ENCODE data around the gene TDP2. TPM values are rescaled to one million over a fixed set of nuclear protein-coding genes. Genes with fewer than 3 reads are reported as not detected.

The TDP2 gene
- total and polyA plus RNA-seq, 2 donors (not counting 1 experiment from before 2014, with no cell fraction given) = 19.4 to 63.5 TPM

- TF ChIP-seq EZH2 (IDR thresholded peaks at IDR 0.05; ENCODE audit: borderline replicate concordance, insufficient read depth, low read depth, low read length, poor library complexity, severe bottlenecking) (no peak), CTCF (IDR thresholded peaks at IDR 0.05) (no peak)
- Histone ChIP-seq H3K27me3 (replicated peaks in 1 of 4; ENCODE audit: control extremely low read depth in 1 of 4, control insufficient read depth in 3 of 4, insufficient read depth in 4 of 4, low read length in 3 of 4) (peaks cover 0 to 6% (median 2%) of the 10 kb centered on the region in 4 experiments), H2AFZ (ENCODE audit: insufficient read depth, low read depth, low read length, poor library complexity, severe bottlenecking) (no peak overlapping the region), H4K20me1 (ENCODE audit: control insufficient read depth, insufficient read depth, low read length, poor library complexity, severe bottlenecking) (no peaks in the 10 kb centered on the region), H3K79me2 (ENCODE audit: control insufficient read depth, insufficient read depth, low read length) (no peaks in the 10 kb centered on the region), H3K36me3 (replicated peaks in 1 of 2; ENCODE audit: control extremely low read depth in 1 of 2, control insufficient read depth in 1 of 2, extremely low read depth in 1 of 2, insufficient read depth in 2 of 2, low read length in 1 of 2) (no peaks in the 10 kb centered on the region), H3K27ac (ENCODE audit: low read length in 2 of 2) (no peak overlapping the region), H3K4me3 (ENCODE audit: control extremely low read depth in 1 of 5, extremely low read depth in 1 of 5, insufficient read depth in 1 of 5, low read depth in 2 of 5, low read length in 4 of 5) (no peak overlapping the region), H3K4me2 (replicated peaks; ENCODE audit: low read depth, low read length, poor library complexity, severe bottlenecking) (no peak overlapping the region), H3K9me3 (ENCODE audit: control extremely low read depth in 1 of 3, control insufficient read depth in 2 of 3, insufficient read depth in 1 of 3, low read length in 2 of 3) (peaks cover 2 to 6% (median 3%) of the 10 kb centered on the region in 3 donors), H3K9ac (ENCODE audit: low read length) (no peak overlapping the region), H3K4me1 (ENCODE audit: control insufficient read depth in 2 of 2, insufficient read depth in 2 of 2, low read length in 2 of 2) (peaks cover 0 to under 1% of the 10 kb centered on the region in 2 donors)
- POLR2A ChIA-PET = no interaction called here
- Mint-ChIP-seq H3K4me1 (peaks cover under 1% of the 10 kb centered on the region), H3K27ac (no peak overlapping the region), H3K4me3 (no peak overlapping the region), H3K27me3 (peaks cover 6% of the 10 kb centered on the region), H3K9me3 (ENCODE audit: insufficient read depth) (peaks cover 4% of the 10 kb centered on the region)
- CTCF ChIA-PET = no interaction called here
- intact Hi-C loops (cut with micrococcal nuclease) = loop anchor here (10.0 kb wide), 1 partner anchor 55 kb away; no protein-coding TSS in a partner anchor
- no peak for DNase-seq
- WGBS (ENCODE audit: insufficient coverage) = no CpG with 5 or more reads among the region's 1 CpG
- ATAC-seq (ENCODE audit: low read depth) = no peak
Observed at GRCh38 chr6:24640166-24640565, 26.5 kb downstream of the TDP2 start.

GRCh38 chr6:24636681-24637080 lies 30.0 kb downstream of the TDP2 start:
- POLR2A ChIA-PET = no interaction called here
- no peaks in the 10 kb centered on the region for H3K79me2 ChIP-seq (ENCODE audit: control insufficient read depth, insufficient read depth, low read length)
- no peak overlapping the region for H3K9ac ChIP-seq (ENCODE audit: low read length)
- CTCF ChIA-PET = interaction anchor here (1.4 to 1.7 kb wide), 3 partner anchors 18 to 60 kb away, joined by 3 to 5 read pairs (median 5); no protein-coding TSS in a partner anchor
- H3K27me3 ChIP-seq (replicated peaks in 1 of 4; ENCODE audit: control extremely low read depth in 1 of 4, control insufficient read depth in 3 of 4, insufficient read depth in 4 of 4, low read length in 3 of 4) = peaks cover 0 to 6% (median 2%) of the 10 kb centered on the region in 4 experiments
- DNase-seq (no peak), ATAC-seq (ENCODE audit: low read depth) (no peak)
- no peaks in the 10 kb centered on the region for H3K4me1 ChIP-seq (ENCODE audit: control insufficient read depth in 2 of 2, insufficient read depth in 2 of 2, low read length in 2 of 2)
- H3K36me3 ChIP-seq (replicated peaks in 1 of 2; ENCODE audit: control extremely low read depth in 1 of 2, control insufficient read depth in 1 of 2, extremely low read depth in 1 of 2, insufficient read depth in 2 of 2, low read length in 1 of 2) = no peaks in the 10 kb centered on the region
- intact Hi-C loops (cut with micrococcal nuclease) = no loop called here
- H3K27me3 Mint-ChIP-seq = peaks cover 18% of the 10 kb centered on the region
- H3K4me2 ChIP-seq (replicated peaks; ENCODE audit: low read depth, low read length, poor library complexity, severe bottlenecking) = no peak overlapping the region
- H2AFZ ChIP-seq (ENCODE audit: insufficient read depth, low read depth, low read length, poor library complexity, severe bottlenecking) = no peak overlapping the region
- H3K27ac ChIP-seq (ENCODE audit: low read length in 2 of 2) = no peak overlapping the region
- H3K27ac Mint-ChIP-seq = no peak overlapping the region
- peaks cover 4% of the 10 kb centered on the region for H3K9me3 Mint-ChIP-seq (ENCODE audit: insufficient read depth)
- no peak overlapping the region for H3K4me3 Mint-ChIP-seq
- H4K20me1 ChIP-seq (ENCODE audit: control insufficient read depth, insufficient read depth, low read length, poor library complexity, severe bottlenecking) = no peaks in the 10 kb centered on the region
- TF ChIP-seq CTCF (IDR thresholded peaks at IDR 0.05) (no peak), EZH2 (IDR thresholded peaks at IDR 0.05; ENCODE audit: borderline replicate concordance, insufficient read depth, low read depth, low read length, poor library complexity, severe bottlenecking) (no peak)
- no peaks in the 10 kb centered on the region for H3K4me1 Mint-ChIP-seq
- no peak overlapping the region for H3K4me3 ChIP-seq (ENCODE audit: control extremely low read depth in 1 of 5, extremely low read depth in 1 of 5, insufficient read depth in 1 of 5, low read depth in 2 of 5, low read length in 4 of 5)
- peaks cover 2 to 8% (median 3%) of the 10 kb centered on the region in 3 donors for H3K9me3 ChIP-seq (ENCODE audit: control extremely low read depth in 1 of 3, control insufficient read depth in 2 of 3, insufficient read depth in 1 of 3, low read length in 2 of 3)

Measured in B cell (primary cell).